Measurements from ENCODE around the gene CCM2L. TPM values are rescaled to one million over a fixed set of nuclear protein-coding genes. Genes with fewer than 3 reads are reported as not detected.

The CCM2L gene
- total and polyA plus RNA-seq, 4 donors, result 6.6 to 12.8 (median 11.7) TPM

DNA sequence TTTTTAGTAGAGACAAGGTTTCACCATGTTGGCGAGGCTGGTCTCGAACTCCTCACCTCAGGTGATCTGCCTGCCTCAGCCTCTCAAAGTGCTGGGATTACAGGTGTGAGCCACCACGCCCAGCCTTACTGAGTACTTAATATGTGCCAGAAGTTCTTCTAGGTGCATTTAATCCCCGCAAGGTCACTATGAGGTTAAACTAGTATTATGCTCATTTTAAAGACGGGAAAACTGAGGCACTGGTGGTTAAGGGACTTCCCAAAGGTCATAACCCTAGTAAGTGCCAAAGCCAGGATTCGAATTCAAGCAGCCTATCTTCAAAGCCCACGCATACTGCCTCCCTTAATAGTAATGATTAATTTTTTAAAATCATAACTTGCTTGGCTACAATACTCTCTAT lies 674 bp upstream of the CCM2L start:
- WGBS, 2 donors, result 79 to 85% methylated on average over 7 of the region's 7 CpGs
- ATAC-seq (ENCODE audit: insufficient read depth, low FRiP score) (no peak), DNase-seq (no peak)
- H3K27me3 ChIP-seq (ENCODE audit: control insufficient read depth in 3 of 3, insufficient read depth in 3 of 3, low read length in 2 of 3), result no peaks in the 10 kb centered on the region
- H3K36me3 ChIP-seq (ENCODE audit: control insufficient read depth in 4 of 4, insufficient read depth in 4 of 4, low read length in 4 of 4), result no peaks in the 10 kb centered on the region
- no peak overlapping the region for H3K4me3 ChIP-seq
- no peak overlapping the region for H3K9ac ChIP-seq (ENCODE audit: insufficient read depth in 1 of 2, low read length in 2 of 2)
- peak overlapping the region; percentile 34 to 49 for H3K27ac ChIP-seq (ENCODE audit: low read depth in 1 of 2, low read length in 1 of 2)
- no peaks in the 10 kb centered on the region for H3K9me3 ChIP-seq (ENCODE audit: control insufficient read depth in 4 of 4, insufficient read depth in 3 of 4, low read length in 3 of 4)
- peaks cover 0 to 7% (median 0%) of the 10 kb centered on the region in 5 donors for H3K4me1 ChIP-seq (ENCODE audit: control insufficient read depth in 5 of 5, insufficient read depth in 5 of 5, low read length in 5 of 5)
- no peak for TF ChIP-seq CTCF (IDR thresholded peaks at IDR 0.05; ENCODE audit: control extremely low read depth, extremely low read depth)

GRCh38 chr20:32010666-32011065 lies 428 bp downstream of the CCM2L start:
- H3K9ac ChIP-seq (ENCODE audit: insufficient read depth in 1 of 2, low read length in 2 of 2), result no peak overlapping the region
- peaks cover 0 to 8% (median 0%) of the 10 kb centered on the region in 3 donors for H3K27me3 ChIP-seq (ENCODE audit: control insufficient read depth in 3 of 3, insufficient read depth in 3 of 3, low read length in 2 of 3)
- WGBS, 2 donors, result 45 to 67% methylated on average over 8 of the region's 8 CpGs
- DNase-seq (no peak), ATAC-seq (ENCODE audit: insufficient read depth, low FRiP score) (no peak)
- no peak for TF ChIP-seq CTCF (IDR thresholded peaks at IDR 0.05; ENCODE audit: control extremely low read depth, extremely low read depth)
- no peaks in the 10 kb centered on the region for H3K9me3 ChIP-seq (ENCODE audit: control insufficient read depth in 4 of 4, insufficient read depth in 3 of 4, low read length in 3 of 4)
- no peaks in the 10 kb centered on the region for H3K36me3 ChIP-seq (ENCODE audit: control insufficient read depth in 4 of 4, insufficient read depth in 4 of 4, low read length in 4 of 4)
- peak overlapping the region; percentile 66 to 90 for H3K27ac ChIP-seq (ENCODE audit: low read depth in 1 of 2, low read length in 1 of 2)
- peak overlapping the region; percentile 51 for H3K4me3 ChIP-seq
- peaks cover 0 to 7% (median 0%) of the 10 kb centered on the region in 5 donors for H3K4me1 ChIP-seq (ENCODE audit: control insufficient read depth in 5 of 5, insufficient read depth in 5 of 5, low read length in 5 of 5)

GRCh38 chr20:32012159-32012688 lies 2.0 kb downstream of the CCM2L start:
- Histone ChIP-seq H3K4me3 (peak overlapping the region; percentile 4), H3K9ac (ENCODE audit: insufficient read depth in 1 of 2, low read length in 2 of 2) (no peak overlapping the region), H3K27ac (ENCODE audit: low read depth in 1 of 2, low read length in 1 of 2) (no peak overlapping the region), H3K9me3 (ENCODE audit: control insufficient read depth in 4 of 4, insufficient read depth in 3 of 4, low read length in 3 of 4) (no peaks in the 10 kb centered on the region), H3K4me1 (ENCODE audit: control insufficient read depth in 5 of 5, insufficient read depth in 5 of 5, low read length in 5 of 5) (peaks cover 0 to 4% (median 0%) of the 10 kb centered on the region in 5 donors), H3K27me3 (ENCODE audit: control insufficient read depth in 3 of 3, insufficient read depth in 3 of 3, low read length in 2 of 3) (peaks cover 0 to 10% (median 2%) of the 10 kb centered on the region in 3 donors), H3K36me3 (ENCODE audit: control insufficient read depth in 4 of 4, insufficient read depth in 4 of 4, low read length in 4 of 4) (no peaks in the 10 kb centered on the region)
- DNase-seq, result no peak
- WGBS, 2 donors, result 67 to 85% methylated on average over 5 of the region's 5 CpGs
- ATAC-seq (ENCODE audit: insufficient read depth, low FRiP score), result no peak
- no peak for TF ChIP-seq CTCF (IDR thresholded peaks at IDR 0.05; ENCODE audit: control extremely low read depth, extremely low read depth)

DNA sequence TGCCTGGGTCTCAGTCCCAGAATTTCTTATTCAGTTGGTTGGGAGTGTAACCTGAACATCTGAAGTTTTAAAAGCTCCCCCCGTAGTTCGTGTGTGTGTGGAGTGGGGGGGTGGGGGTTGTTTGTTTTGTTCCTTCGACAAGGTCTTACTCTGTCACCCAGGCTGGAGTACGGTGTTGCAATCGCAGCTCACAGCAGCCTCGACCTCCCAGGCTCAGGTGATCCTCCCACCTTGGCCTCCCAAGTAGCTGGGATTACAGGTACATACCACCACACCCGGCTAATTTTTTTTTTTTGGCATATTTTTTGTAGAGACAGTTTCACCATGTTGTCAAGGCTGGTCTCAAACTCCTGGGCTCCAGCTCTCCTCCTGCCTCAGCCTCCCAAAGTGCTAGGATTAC lies 3.1 kb downstream of the CCM2L start:
- Histone ChIP-seq H3K9me3 (ENCODE audit: control insufficient read depth in 4 of 4, insufficient read depth in 3 of 4, low read length in 3 of 4) (no peaks in the 10 kb centered on the region), H3K36me3 (ENCODE audit: control insufficient read depth in 4 of 4, insufficient read depth in 4 of 4, low read length in 4 of 4) (no peaks in the 10 kb centered on the region), H3K4me1 (ENCODE audit: control insufficient read depth in 5 of 5, insufficient read depth in 5 of 5, low read length in 5 of 5) (peaks cover 0 to 5% (median 0%) of the 10 kb centered on the region in 5 donors), H3K4me3 (no peak overlapping the region), H3K9ac (ENCODE audit: insufficient read depth in 1 of 2, low read length in 2 of 2) (no peak overlapping the region), H3K27me3 (ENCODE audit: control insufficient read depth in 3 of 3, insufficient read depth in 3 of 3, low read length in 2 of 3) (peaks cover 0 to 11% (median 8%) of the 10 kb centered on the region in 3 donors), H3K27ac (ENCODE audit: low read depth in 1 of 2, low read length in 1 of 2) (no peak overlapping the region)
- DNase-seq (no peak), ATAC-seq (ENCODE audit: insufficient read depth, low FRiP score) (no peak)
- TF ChIP-seq CTCF (IDR thresholded peaks at IDR 0.05; ENCODE audit: control extremely low read depth, extremely low read depth), result no peak
- WGBS, 2 donors, result 67 to 80% methylated on average over 7 of the region's 7 CpGs
